GM19463 (cell line): Measurements from ENCODE around the gene CNTNAP5.
"Not testable (repeated sequence)": the region's sequence is repeated elsewhere in the genome, so short reads cannot be mapped to it uniquely, and the experiment has no call there.

Experiments
- ATAC-seq: cut with Tn5 transposase; IDR thresholded peaks from one replicate; pipeline ENCODE4 v1.9.1; 2021; ENCODE audit warnings: mild to moderate bottlenecking, moderate library complexity; ENCODE audit not compliant: unreplicated experiment

Gene CNTNAP5

GRCh38 chr2:124407836-124408534 lies 382.9 kb downstream of the CNTNAP5 start:
- not testable (repeated sequence) for ATAC-seq

GRCh38 chr2:124424074-124424473 lies 399.0 kb downstream of the CNTNAP5 start:
- no peak for ATAC-seq

- no peak for ATAC-seq
Observed at GRCh38 chr2:124426122-124426521, 401.0 kb downstream of the CNTNAP5 start.

- no peak for ATAC-seq
Observed at GRCh38 chr2:124426625-124427024, 401.5 kb downstream of the CNTNAP5 start.

- ATAC-seq: no peak
Observed at GRCh38 chr2:124437811-124438210, 412.7 kb downstream of the CNTNAP5 start.

GRCh38 chr2:124450481-124450880 lies 425.4 kb downstream of the CNTNAP5 start:
- ATAC-seq: no peak

GRCh38 chr2:124476291-124476690 lies 451.2 kb downstream of the CNTNAP5 start:
- no peak for ATAC-seq

GRCh38 chr2:124478761-124479160 lies 453.7 kb downstream of the CNTNAP5 start:
- no peak for ATAC-seq

GRCh38 chr2:124480958-124481357 lies 455.9 kb downstream of the CNTNAP5 start:
- no peak for ATAC-seq

- ATAC-seq: no peak
Observed at GRCh38 chr2:124482044-124482443, 457.0 kb downstream of the CNTNAP5 start.

GRCh38 chr2:124482551-124482950 lies 457.5 kb downstream of the CNTNAP5 start:
- ATAC-seq: no peak

- no peak for ATAC-seq
Observed at GRCh38 chr2:124485659-124486058, 460.6 kb downstream of the CNTNAP5 start.

- no peak for ATAC-seq
Observed at GRCh38 chr2:124489686-124490085, 464.6 kb downstream of the CNTNAP5 start.

GRCh38 chr2:124501575-124502152 lies 476.6 kb downstream of the CNTNAP5 start:
- ATAC-seq: no peak

- ATAC-seq: no peak
Observed at GRCh38 chr2:124514236-124514635, 489.1 kb downstream of the CNTNAP5 start.

GRCh38 chr2:124520953-124521352 lies 495.9 kb downstream of the CNTNAP5 start:
- no peak for ATAC-seq

GRCh38 chr2:124523096-124523495 lies 498.0 kb downstream of the CNTNAP5 start:
- no peak for ATAC-seq

- no peak for ATAC-seq
Observed at GRCh38 chr2:124524155-124524915, 499.2 kb downstream of the CNTNAP5 start.

- no peak for ATAC-seq
Observed at GRCh38 chr2:124526221-124526620, 501.1 kb downstream of the CNTNAP5 start.

GRCh38 chr2:124530203-124530602 lies 505.1 kb downstream of the CNTNAP5 start:
- no peak for ATAC-seq

GRCh38 chr2:124533226-124533954 lies 508.3 kb downstream of the CNTNAP5 start:
- ATAC-seq: no peak
